Neural progenitor cell (in vitro differentiated cells): ENCODE results near the gene SYTL3. TPM values are rescaled to one million over a fixed set of nuclear protein-coding genes. Genes with fewer than 3 reads are reported as not detected.

ENCODE experiments used
- DNase-seq: peaks from one replicate; pipeline ENCODE4 v3.0.0-alpha.2; 2016; ENCODE audit warnings: low spot score
- H2AFZ ChIP-seq: fragments of 200-600 bp; sonication (generic); replicated peaks from 2 replicates; pipeline ENCODE4 v1.6.1; 2016; ENCODE audit warnings: antibody characterized with exemption
- H3F3A ChIP-seq: fragments of 200-600 bp; sonication (generic); 2 replicates; pipeline ENCODE4 v1.6.1; 2016; ENCODE audit warnings: antibody characterized with exemption, low read depth
- H3K27ac ChIP-seq: fragments of 200-600 bp; sonication (generic); 2 replicates; pipeline ENCODE4 v1.5.1; 2016; ENCODE audit warnings: mild to moderate bottlenecking
- H3K27me3 ChIP-seq: fragments of 200-600 bp; sonication (generic); 2 replicates; pipeline ENCODE4 v1.6.1; 2016; ENCODE audit warnings: mild to moderate bottlenecking, moderate library complexity
- H3K36me3 ChIP-seq: fragments of 200-600 bp; sonication (generic); 2 replicates; pipeline ENCODE4 v1.5.1; 2016
- H3K4me1 ChIP-seq: fragments of 200-600 bp; sonication (generic); 2 replicates; pipeline ENCODE4 v1.6.1; 2016; ENCODE audit warnings: mixed run types
- H3K4me2 ChIP-seq: fragments of 200-600 bp; sonication (generic); 2 replicates; pipeline ENCODE4 v1.6.1; 2016
- H3K4me3 ChIP-seq: fragments of 200-600 bp; sonication (generic); 2 replicates; pipeline ENCODE4 v1.5.1; 2016
- H3K79me2 ChIP-seq: fragments of 200-600 bp; sonication (generic); 2 replicates; pipeline ENCODE4 v1.6.1; 2016; ENCODE audit warnings: low read depth
- H3K9ac ChIP-seq: fragments of 200-600 bp; sonication (generic); 2 replicates; pipeline ENCODE4 v1.6.1; 2016
- H3K9me3 ChIP-seq: fragments of 200-600 bp; sonication (generic); 2 replicates; pipeline ENCODE4 v1.5.1; 2016; ENCODE audit warnings: low read depth
- H4K20me1 ChIP-seq: fragments of 200-600 bp; sonication (generic); 2 replicates; pipeline ENCODE4 v1.6.1; 2016; ENCODE audit warnings: low read depth
- H3K27ac Mint-ChIP-seq: 3 replicates; pipeline ENCODE4 v1.8.0; 2021; ENCODE audit warnings: mixed read lengths
- H3K27me3 Mint-ChIP-seq: 2 replicates; pipeline ENCODE4 v1.8.0; 2022; ENCODE audit warnings: low read depth, mild to moderate bottlenecking, inconsistent platforms, moderate library complexity, mixed read lengths; ENCODE audit not compliant: insufficient read depth
- H3K36me3 Mint-ChIP-seq: 3 replicates; pipeline ENCODE4 v1.8.0; 2021; ENCODE audit warnings: mixed read lengths
- H3K4me1 Mint-ChIP-seq: 3 replicates; pipeline ENCODE4 v1.8.0; 2021; ENCODE audit warnings: mixed read lengths
- H3K4me3 Mint-ChIP-seq: 3 replicates; pipeline ENCODE4 v1.8.0; 2021; ENCODE audit warnings: mild to moderate bottlenecking, moderate library complexity, mixed read lengths
- H3K9me3 Mint-ChIP-seq: 3 replicates; pipeline ENCODE4 v1.8.0; 2020; ENCODE audit warnings: mixed read lengths
- CTCF ChIP-seq: fragments of 200-600 bp; sonication (generic); IDR thresholded peaks from 2 replicates; pipeline ENCODE4 v1.5.1; 2017; ENCODE audit warnings: antibody characterized with exemption, mild to moderate bottlenecking
- EZH2 ChIP-seq: fragments of 200-600 bp; sonication (generic); IDR thresholded peaks from 2 replicates; pipeline ENCODE4 v1.6.1; 2017; ENCODE audit warnings: antibody characterized with exemption, mild to moderate bottlenecking, moderate library complexity
- EZH2phosphoT487 ChIP-seq: fragments of 200-600 bp; sonication (generic); IDR thresholded peaks from 2 replicates; pipeline ENCODE4 v1.6.1; 2017; ENCODE audit warnings: antibody characterized with exemption
- total RNA-seq: library from RNA; depleted of rRNA; stranded (reverse); fragments of >200 nt; gene quantifications from 2 replicates; pipeline ENCODE4 v1.2.3, GENCODE V29; 2015; ENCODE audit warnings: low replicate concordance

SYTL3 gene
- total RNA-seq, 1 donor from 2014 or later, result not detected

GRCh38 chr6:158753811-158754210 is 104.0 kb downstream of the SYTL3 start:
- Histone ChIP-seq H3K4me3 (no peak overlapping the region), H3K4me2 (no peak overlapping the region), H3K9ac (no peak overlapping the region), H3F3A (peaks cover 7% of the 10 kb centered on the region), H3K27ac (no peak overlapping the region), H3K9me3 (no peaks in the 10 kb centered on the region), H3K79me2 (no peaks in the 10 kb centered on the region), H4K20me1 (no peaks in the 10 kb centered on the region), H2AFZ (no peak overlapping the region), H3K27me3 (no peaks in the 10 kb centered on the region), H3K36me3 (no peaks in the 10 kb centered on the region), H3K4me1 (peaks cover 20% of the 10 kb centered on the region)
- Mint-ChIP-seq H3K27me3 (peaks cover 6% of the 10 kb centered on the region), H3K9me3 (no peaks in the 10 kb centered on the region), H3K36me3 (no peaks in the 10 kb centered on the region), H3K4me1 (peaks cover 43% of the 10 kb centered on the region), H3K4me3 (no peak overlapping the region), H3K27ac (no peak overlapping the region)
- DNase-seq, result no peak
- TF ChIP-seq EZH2, result no peak
- no peak for TF ChIP-seq EZH2phosphoT487
- TF ChIP-seq CTCF, result no peak

- Histone ChIP-seq H3K36me3 (no peaks in the 10 kb centered on the region), H3K4me3 (no peak overlapping the region), H4K20me1 (no peaks in the 10 kb centered on the region), H3K27ac (no peak overlapping the region), H3K4me2 (no peak overlapping the region), H3F3A (peaks cover 7% of the 10 kb centered on the region), H3K9me3 (no peaks in the 10 kb centered on the region), H3K79me2 (no peaks in the 10 kb centered on the region), H2AFZ (no peak overlapping the region), H3K9ac (no peak overlapping the region), H3K27me3 (no peaks in the 10 kb centered on the region), H3K4me1 (peaks cover 20% of the 10 kb centered on the region)
- Mint-ChIP-seq H3K4me1 (peaks cover 44% of the 10 kb centered on the region), H3K27me3 (peaks cover 6% of the 10 kb centered on the region), H3K9me3 (no peaks in the 10 kb centered on the region), H3K27ac (peak overlapping the region; percentile 89), H3K36me3 (no peaks in the 10 kb centered on the region), H3K4me3 (no peak overlapping the region)
- DNase-seq, result no peak
- TF ChIP-seq EZH2phosphoT487 (no peak), EZH2 (no peak), CTCF (no peak)
Measured at GRCh38 chr6:158754738-158755137, 104.9 kb downstream of the SYTL3 start.

GRCh38 chr6:158755636-158756035 is 105.8 kb downstream of the SYTL3 start:
- Histone ChIP-seq H3K4me2 (no peak overlapping the region), H3K27ac (no peak overlapping the region), H3K9ac (no peak overlapping the region), H3K36me3 (no peaks in the 10 kb centered on the region), H3K79me2 (no peaks in the 10 kb centered on the region), H4K20me1 (no peaks in the 10 kb centered on the region), H3K4me3 (no peak overlapping the region), H3K27me3 (no peaks in the 10 kb centered on the region), H3K4me1 (peaks cover 20% of the 10 kb centered on the region), H3K9me3 (no peaks in the 10 kb centered on the region), H2AFZ (no peak overlapping the region), H3F3A (peaks cover 7% of the 10 kb centered on the region)
- H3K36me3 Mint-ChIP-seq, result no peaks in the 10 kb centered on the region
- H3K27ac Mint-ChIP-seq, result no peak overlapping the region
- TF ChIP-seq CTCF, result no peak
- TF ChIP-seq EZH2, result no peak
- TF ChIP-seq EZH2phosphoT487, result no peak
- no peaks in the 10 kb centered on the region for H3K9me3 Mint-ChIP-seq
- no peak overlapping the region for H3K4me3 Mint-ChIP-seq
- DNase-seq, result no peak
- H3K4me1 Mint-ChIP-seq, result peaks cover 44% of the 10 kb centered on the region
- H3K27me3 Mint-ChIP-seq, result peaks cover 6% of the 10 kb centered on the region
